Mesendoderm (in vitro differentiated cells): ENCODE data around the gene FAM174C.

Experiments used
- DNase-seq: peaks from one replicate; pipeline ENCODE4 v3.0.0; 2013
- H2AK5ac ChIP-seq: 2 replicates; pipeline ENCODE4 v1.6.1; 2013; ENCODE audit warnings: low read length, inconsistent platforms
- H2BK120ac ChIP-seq: 2 replicates; pipeline ENCODE4 v1.6.1; 2013; ENCODE audit warnings: low read depth, mild to moderate bottlenecking, low read length, moderate library complexity, mixed read lengths
- H2BK15ac ChIP-seq: replicated peaks from 2 replicates; pipeline ENCODE4 v1.6.1; 2013; ENCODE audit warnings: low read depth, mild to moderate bottlenecking, moderate library complexity
- H2BK5ac ChIP-seq: 2 replicates; pipeline ENCODE4 v1.6.1; 2013; ENCODE audit warnings: low read length, inconsistent platforms
- H3K18ac ChIP-seq: 2 replicates; pipeline ENCODE4 v1.6.1; 2013; ENCODE audit warnings: mild to moderate bottlenecking, low read length, mixed read lengths
- H3K23ac ChIP-seq: one replicate; pipeline ENCODE4 v1.6.1; 2013; ENCODE audit warnings: low read length
- H3K27ac ChIP-seq: 2 replicates; pipeline ENCODE4 v1.5.1; 2013; ENCODE audit warnings: low read depth, mild to moderate bottlenecking, inconsistent platforms, low read length, moderate library complexity
- H3K27me3 ChIP-seq: 2 replicates; pipeline ENCODE4 v1.6.1; 2013; ENCODE audit warnings: low read length, control low read depth, mild to moderate bottlenecking, inconsistent platforms; ENCODE audit not compliant: insufficient read depth, poor library complexity
- H3K36me3 ChIP-seq: 2 replicates; pipeline ENCODE4 v1.6.1; 2013; ENCODE audit warnings: low read length, inconsistent platforms; ENCODE audit not compliant: control insufficient read depth, insufficient read depth
- H3K4ac ChIP-seq: one replicate; pipeline ENCODE4 v1.6.1; 2013; ENCODE audit warnings: low read depth, mild to moderate bottlenecking, low read length, moderate library complexity
- H3K4me1 ChIP-seq: 2 replicates; pipeline ENCODE4 v1.6.1; 2013; ENCODE audit warnings: low read depth, low read length, inconsistent platforms; ENCODE audit not compliant: control insufficient read depth
- H3K4me2 ChIP-seq: 2 replicates; pipeline ENCODE4 v1.6.1; 2013; ENCODE audit warnings: low read length
- H3K4me3 ChIP-seq: 2 replicates; pipeline ENCODE4 v1.5.1; 2013; ENCODE audit warnings: mild to moderate bottlenecking, low read length
- H3K56ac ChIP-seq: one replicate; pipeline ENCODE4 v1.6.1; 2013; ENCODE audit warnings: low read length
- H3K79me1 ChIP-seq: 2 replicates; pipeline ENCODE4 v1.6.1; 2013; ENCODE audit warnings: low read length, inconsistent platforms
- H3K79me2 ChIP-seq: 2 replicates; pipeline ENCODE4 v1.6.1; 2013; ENCODE audit warnings: mild to moderate bottlenecking, low read length; ENCODE audit not compliant: control insufficient read depth, insufficient read depth
- H3K9ac ChIP-seq: 2 replicates; pipeline ENCODE4 v1.6.1; 2013; ENCODE audit warnings: low read length, inconsistent platforms
- H4K5ac ChIP-seq: one replicate; pipeline ENCODE4 v1.6.1; 2013; ENCODE audit warnings: low read length
- H4K8ac ChIP-seq: one replicate; pipeline ENCODE4 v1.6.1; 2013; ENCODE audit warnings: low read depth, mild to moderate bottlenecking, control low read depth, low read length, moderate library complexity
- WGBS: extraction: QIAGEN DNeasy Blood & Tissue Kit; methylation state at CpG from one replicate; pipeline ENCODE4 v1.1.7; 2013; ENCODE audit warnings: low lambda C conversion rate, missing lambda C conversion rate; ENCODE audit not compliant: insufficient coverage; ENCODE audit errors: extremely low coverage; 5-methylcytosine and 5-hydroxymethylcytosine counted together

The FAM174C gene

GRCh38 chr19:1275976-1276627, 772 bp downstream of the FAM174C start:
- H3K9ac ChIP-seq = peak overlapping the region; percentile 91
- peaks cover 28% of the 10 kb centered on the region for H3K79me2 ChIP-seq
- H3K36me3 ChIP-seq = peaks cover 12% of the 10 kb centered on the region
- no peak for DNase-seq
- H3K4ac ChIP-seq = peak overlapping the region; percentile 40
- H3K79me1 ChIP-seq = peaks cover 12% of the 10 kb centered on the region
- H3K4me2 ChIP-seq = peak overlapping the region; percentile 98
- H3K23ac ChIP-seq = peak overlapping the region; percentile 3
- H3K56ac ChIP-seq = peak overlapping the region; percentile 91
- H3K27ac ChIP-seq = peak overlapping the region; percentile 45
- peak overlapping the region; percentile 53 for H2BK5ac ChIP-seq
- H2BK120ac ChIP-seq = no peak overlapping the region
- H2BK15ac ChIP-seq = no peak overlapping the region
- H4K8ac ChIP-seq = no peak overlapping the region
- no peak overlapping the region for H2AK5ac ChIP-seq
- no peaks in the 10 kb centered on the region for H3K4me1 ChIP-seq
- peak overlapping the region; percentile 77 for H3K4me3 ChIP-seq
- no CpG with 5 or more reads among the region's 43 CpGs for WGBS
- H3K27me3 ChIP-seq = no peaks in the 10 kb centered on the region
- H3K18ac ChIP-seq = peak overlapping the region; percentile 42
- no peak overlapping the region for H4K5ac ChIP-seq

- H2BK120ac ChIP-seq = no peak overlapping the region
- H3K4ac ChIP-seq = no peak overlapping the region
- H3K79me1 ChIP-seq = peaks cover 10% of the 10 kb centered on the region
- peaks cover 11% of the 10 kb centered on the region for H3K36me3 ChIP-seq
- no peak overlapping the region for H3K18ac ChIP-seq
- no peaks in the 10 kb centered on the region for H3K4me1 ChIP-seq
- no peaks in the 10 kb centered on the region for H3K27me3 ChIP-seq
- no peak overlapping the region for H3K23ac ChIP-seq
- H4K8ac ChIP-seq = no peak overlapping the region
- no peak overlapping the region for H2BK15ac ChIP-seq
- peaks cover 23% of the 10 kb centered on the region for H3K79me2 ChIP-seq
- no peak overlapping the region for H4K5ac ChIP-seq
- WGBS = no CpG with 5 or more reads among the region's 10 CpGs
- peak overlapping the region; percentile 91 for H3K9ac ChIP-seq
- no peak for DNase-seq
- no peak overlapping the region for H2BK5ac ChIP-seq
- H3K4me2 ChIP-seq = no peak overlapping the region
- no peak overlapping the region for H2AK5ac ChIP-seq
- no peak overlapping the region for H3K27ac ChIP-seq
- no peak overlapping the region for H3K4me3 ChIP-seq
- H3K56ac ChIP-seq = peak overlapping the region; percentile 91
Observed at GRCh38 chr19:1276628-1277022, 1.3 kb downstream of the FAM174C start.

GRCh38 chr19:1277061-1277460, 1.7 kb downstream of the FAM174C start:
- Histone ChIP-seq H2BK120ac (no peak overlapping the region), H3K4ac (no peak overlapping the region), H3K27me3 (no peaks in the 10 kb centered on the region), H4K5ac (no peak overlapping the region), H3K36me3 (peaks cover 7% of the 10 kb centered on the region), H4K8ac (no peak overlapping the region), H3K4me2 (no peak overlapping the region), H3K27ac (no peak overlapping the region), H3K23ac (no peak overlapping the region), H3K79me1 (peaks cover 9% of the 10 kb centered on the region), H2AK5ac (no peak overlapping the region), H2BK15ac (no peak overlapping the region), H3K18ac (no peak overlapping the region), H3K4me3 (no peak overlapping the region), H3K9ac (no peak overlapping the region), H2BK5ac (no peak overlapping the region), H3K79me2 (peaks cover 18% of the 10 kb centered on the region), H3K56ac (peak overlapping the region; percentile 91), H3K4me1 (no peaks in the 10 kb centered on the region)
- no CpG with 5 or more reads among the region's 15 CpGs for WGBS
- no peak for DNase-seq

DNA sequence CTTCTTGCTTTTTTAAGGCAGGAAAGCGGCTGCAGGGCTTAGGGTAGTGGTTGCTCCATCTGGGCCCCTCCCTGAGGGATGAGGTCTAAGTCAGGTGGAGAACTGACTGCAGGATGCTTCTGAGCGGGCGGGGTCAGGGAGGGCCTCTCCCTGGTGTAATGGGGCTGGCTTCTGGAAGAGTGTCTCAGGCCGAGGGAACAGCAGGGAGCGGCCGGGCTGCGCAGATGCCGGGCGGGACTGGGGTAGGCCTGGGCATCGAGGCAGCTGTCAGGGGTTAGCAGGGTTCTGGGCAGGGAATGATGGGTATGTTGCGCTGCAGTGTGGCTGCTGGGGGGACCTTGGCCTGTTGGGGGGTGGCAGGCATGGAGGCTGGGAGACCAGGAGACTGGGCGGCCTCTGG, 2.7 kb downstream of the FAM174C start:
- Histone ChIP-seq H2BK15ac (no peak overlapping the region), H3K23ac (no peak overlapping the region), H3K4me1 (no peaks in the 10 kb centered on the region), H3K56ac (no peak overlapping the region), H2BK120ac (no peak overlapping the region), H2BK5ac (no peak overlapping the region), H3K27ac (no peak overlapping the region), H3K18ac (no peak overlapping the region), H3K79me2 (peaks cover 10% of the 10 kb centered on the region), H4K5ac (no peak overlapping the region), H3K9ac (no peak overlapping the region), H3K79me1 (peaks cover 5% of the 10 kb centered on the region), H3K4me2 (no peak overlapping the region), H3K27me3 (no peaks in the 10 kb centered on the region), H3K4ac (no peak overlapping the region), H3K4me3 (no peak overlapping the region), H2AK5ac (no peak overlapping the region), H4K8ac (no peak overlapping the region), H3K36me3 (peaks cover 3% of the 10 kb centered on the region)
- DNase-seq = no peak
- WGBS = no CpG with 5 or more reads among the region's 12 CpGs

DNA sequence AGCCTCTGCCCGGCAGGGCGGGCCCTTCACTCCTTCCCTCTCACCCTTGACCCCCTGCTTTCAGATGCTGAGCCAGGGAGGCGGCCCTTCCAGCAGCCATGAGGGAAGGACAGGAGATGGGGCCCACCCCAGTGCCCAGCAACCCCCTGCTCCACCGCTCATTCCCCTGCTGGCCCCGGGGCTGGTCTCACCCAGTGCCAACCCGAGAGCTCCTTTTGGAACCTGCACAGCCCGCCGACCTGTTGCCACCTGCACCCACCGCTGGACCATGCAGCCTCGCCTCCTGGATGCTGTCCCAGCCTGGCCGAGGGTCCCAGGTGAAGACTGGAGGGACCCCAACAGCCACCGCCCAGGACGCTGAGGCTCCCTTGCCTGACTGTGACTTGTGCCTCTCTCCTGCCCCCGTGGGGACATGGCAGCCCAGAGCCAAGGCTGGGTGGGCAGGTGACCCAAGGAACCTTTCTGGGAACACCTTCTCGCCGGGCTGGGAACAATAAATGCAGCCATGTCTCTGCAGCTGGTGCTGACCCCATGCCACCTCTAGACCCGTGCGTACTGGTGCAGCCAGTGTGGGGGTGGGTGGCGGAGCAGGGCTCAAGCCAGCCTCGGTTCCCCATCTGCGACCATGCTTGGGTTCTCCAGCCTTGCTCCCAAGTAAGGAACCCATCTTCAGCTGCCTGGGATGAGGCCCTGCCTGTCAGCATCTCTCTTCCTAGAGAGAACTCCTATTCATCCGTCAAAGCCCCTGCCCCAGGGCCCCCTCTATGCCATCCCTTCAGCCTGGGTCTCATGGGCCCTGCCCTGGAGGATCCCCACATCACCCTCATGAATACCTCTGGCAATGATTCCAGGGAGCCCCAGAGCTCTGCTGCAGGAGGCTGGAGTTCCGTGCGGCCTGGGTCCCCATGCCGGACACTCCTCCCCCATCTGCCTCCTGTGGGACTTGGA, 3.7 kb downstream of the FAM174C start:
- H3K4me1 ChIP-seq = no peaks in the 10 kb centered on the region
- no CpG with 5 or more reads among the region's 25 CpGs for WGBS
- no peak overlapping the region for H3K56ac ChIP-seq
- no peak overlapping the region for H3K27ac ChIP-seq
- no peaks in the 10 kb centered on the region for H3K27me3 ChIP-seq
- H3K36me3 ChIP-seq = peaks cover 3% of the 10 kb centered on the region
- H3K23ac ChIP-seq = no peak overlapping the region
- H4K5ac ChIP-seq = no peak overlapping the region
- H3K79me1 ChIP-seq = peaks cover 5% of the 10 kb centered on the region
- H3K4me2 ChIP-seq = no peak overlapping the region
- no peak overlapping the region for H3K4ac ChIP-seq
- no peak overlapping the region for H2BK120ac ChIP-seq
- H3K79me2 ChIP-seq = peaks cover 7% of the 10 kb centered on the region
- no peak overlapping the region for H2BK15ac ChIP-seq
- H3K18ac ChIP-seq = no peak overlapping the region
- DNase-seq = no peak
- H4K8ac ChIP-seq = no peak overlapping the region
- no peak overlapping the region for H2AK5ac ChIP-seq
- no peak overlapping the region for H3K9ac ChIP-seq
- H2BK5ac ChIP-seq = no peak overlapping the region
- H3K4me3 ChIP-seq = no peak overlapping the region
